Heart left ventricle (tissue), 16 donors: Measurements from ENCODE around the gene ZNF507. TPM values are rescaled to one million over a fixed set of nuclear protein-coding genes. Genes with fewer than 3 reads are reported as not detected.

Source experiments
- ATAC-seq, 4 donors: fragments of 200-7000 bp; cut with Tn5 transposase; one replicate each; pipeline ENCODE4 v1.9.1; 2020 to 2022; ENCODE audit warnings: moderate library complexity in 4 of 4, mild to moderate bottlenecking in 3 of 4, moderate number of reproducible peaks in 1 of 4
- DNase-seq, 5 donors: peaks; one replicate each; pipeline ENCODE4 v3.0.0-alpha.2; 2020
- H3K27ac ChIP-seq, 12 donors: fragments of 200-600 bp; sonication (generic) in 4 of 12; one replicate each; pipeline versions ENCODE4 v1.5.0 to v1.8.0; 2016 to 2022; ENCODE audit warnings: mild to moderate bottlenecking in 2 of 12
- H3K27me3 ChIP-seq, 9 donors: fragments of 200-600 bp; sonication (generic) in 2 of 9; one replicate each; pipeline versions ENCODE4 v1.5.1 to v1.8.0; 2016 to 2022; ENCODE audit warnings: mild to moderate bottlenecking in 3 of 9
- H3K36me3 ChIP-seq, 9 donors: fragments of 200-600 bp; sonication (generic) in 2 of 9; one replicate each; pipeline versions ENCODE4 v1.5.0 to v1.8.0; 2018 to 2022; ENCODE audit warnings: mild to moderate bottlenecking in 2 of 9
- H3K4me1 ChIP-seq, 12 donors: fragments of 200-600 bp; sonication (generic) in 4 of 12; one replicate each; pipeline versions ENCODE4 v1.5.0 to v1.8.0; 2016 to 2022; ENCODE audit warnings: mild to moderate bottlenecking in 3 of 12
- H3K4me3 ChIP-seq, 12 donors: fragments of 200-600 bp; sonication (generic) in 4 of 12; one replicate each; pipeline versions ENCODE4 v1.5.0 to v1.8.0; 2017 to 2022; ENCODE audit warnings: mild to moderate bottlenecking in 9 of 12, moderate library complexity in 4 of 12
- H3K9me3 ChIP-seq, 12 donors: fragments of 200-600 bp; sonication (generic) in 4 of 12; one replicate each; pipeline versions ENCODE4 v1.5.0 to v1.8.0; 2016 to 2022; ENCODE audit warnings: mild to moderate bottlenecking in 1 of 12
- POLR2A ChIP-seq, 2 donors: fragments of 450-650 bp; IDR thresholded peaks; one replicate each; pipeline ENCODE4 v1.6.1; 2017; ENCODE audit warnings: antibody characterized with exemption in 2 of 2, mild to moderate bottlenecking in 2 of 2, moderate library complexity in 2 of 2
- WGBS, 4 donors: extraction: QIAGEN DNeasy Blood & Tissue Kit in 2 of 4; methylation state at CpG; one replicate each; pipeline versions ENCODE4 v1.1.5 to v1.1.7; 2013 to 2018; 5-methylcytosine and 5-hydroxymethylcytosine counted together
- intact Hi-C, 10 donors: fragments of 100-400 bp; cut with DNase I; formaldehyde crosslinking; loops; one replicate each; pipeline versions ENCODE4 v1.11.1 to v1.14.2; 2022
- polyA plus RNA-seq, 2 donors: library from polyadenylated mRNA; stranded (reverse); fragments of 200-250 nt; gene quantifications; one replicate each; pipeline ENCODE4 v1.2.3, GENCODE V29; 2013
- total RNA-seq, 9 donors: library from RNA; depleted of rRNA in 2 of 9; stranded (reverse); fragments of >200 nt in 2 of 9; fragmentation: NEBNext Ultra II Directional in 3 of 9; extraction: Animal tissue kit (Norgen Biotek cat#: 25700) in 3 of 9; gene quantifications; one replicate each; pipeline versions ENCODE4 v1.1.0 to v1.2.4, GENCODE V29; 2016 to 2023
- TF ChIP-seq, protein P1 (sequence below), 12 donors: fragments of 200-600 bp; sonication (generic) in 4 of 12; IDR thresholded peaks; one replicate each; pipeline versions ENCODE4 v1.5.0 to v1.8.0; 2018 to 2022; ENCODE audit warnings: antibody characterized with exemption in 12 of 12, mild to moderate bottlenecking in 5 of 12
- donor health status: ischemic (EF 13 %, LVEDD 7.1; RV severe dilation, severe dysfunction).
- donor health status: healthy with polysubstance abuse.
- donor health status: DM: no; HTN: yes; CAD: no.
- donor health status: DM: no; HTN: no; CAD: no.
- donor health status: ischemic (EF 25% LVEDD 6.9; RV normal size, moderate dysfunction).
- donor health status: ischemic (EF 25% LVEDD 5.7; RV mildly dilated, moderate dysfunction).
- donor health status: healthy.
- donor health status: DM: yes; HTN: yes; CAD: no.
- donor health status: ischemic (EF 35%, LVEDD 5.7; RV mildly dilated, moderate dysfunction).
- donor health status: nonischemic (EF 11% LVEDD 7.7; RV severe dilation, severe dysfunction).
- donor health status: DM: yes; HTN: yes; CAD: no.
- donor health status: PGD.
- donor health status: ischemic (EF 29% LVEDD 5.4; RV normal size, mild dysfunction).
- donor health status: nonischemic (EF 23%, LVEDD 6.1; RV moderate dilation, normal function).

Gene ZNF507
- total and polyA plus RNA-seq, 11 donors = 4.2 to 27.3 (median 16.9) TPM

DNA sequence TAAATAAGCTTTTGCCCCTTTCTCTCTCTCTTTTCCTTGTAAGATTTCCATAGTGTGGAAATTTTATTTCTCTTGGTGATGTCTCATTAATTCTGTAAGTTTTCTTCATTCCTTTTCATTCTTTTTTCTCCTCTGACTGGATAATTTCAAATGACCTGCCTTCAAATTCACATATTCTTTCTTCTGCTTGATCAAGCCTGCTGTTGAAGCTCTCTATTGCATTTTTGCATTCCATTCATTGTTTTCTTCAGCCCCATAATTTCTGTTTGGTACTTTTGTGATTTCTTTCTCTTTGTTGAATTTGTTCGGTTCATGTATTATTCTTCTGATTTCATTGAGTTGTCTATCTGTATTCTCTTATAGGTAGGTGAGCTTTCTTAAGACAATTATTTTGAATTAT, 42.2 kb upstream of the ZNF507 start:
- H3K36me3 ChIP-seq = no peaks in the 10 kb centered on the region
- TF ChIP-seq POLR2A (IDR thresholded peaks at IDR 0.05) = no peak
- TF ChIP-seq, protein P1, sequence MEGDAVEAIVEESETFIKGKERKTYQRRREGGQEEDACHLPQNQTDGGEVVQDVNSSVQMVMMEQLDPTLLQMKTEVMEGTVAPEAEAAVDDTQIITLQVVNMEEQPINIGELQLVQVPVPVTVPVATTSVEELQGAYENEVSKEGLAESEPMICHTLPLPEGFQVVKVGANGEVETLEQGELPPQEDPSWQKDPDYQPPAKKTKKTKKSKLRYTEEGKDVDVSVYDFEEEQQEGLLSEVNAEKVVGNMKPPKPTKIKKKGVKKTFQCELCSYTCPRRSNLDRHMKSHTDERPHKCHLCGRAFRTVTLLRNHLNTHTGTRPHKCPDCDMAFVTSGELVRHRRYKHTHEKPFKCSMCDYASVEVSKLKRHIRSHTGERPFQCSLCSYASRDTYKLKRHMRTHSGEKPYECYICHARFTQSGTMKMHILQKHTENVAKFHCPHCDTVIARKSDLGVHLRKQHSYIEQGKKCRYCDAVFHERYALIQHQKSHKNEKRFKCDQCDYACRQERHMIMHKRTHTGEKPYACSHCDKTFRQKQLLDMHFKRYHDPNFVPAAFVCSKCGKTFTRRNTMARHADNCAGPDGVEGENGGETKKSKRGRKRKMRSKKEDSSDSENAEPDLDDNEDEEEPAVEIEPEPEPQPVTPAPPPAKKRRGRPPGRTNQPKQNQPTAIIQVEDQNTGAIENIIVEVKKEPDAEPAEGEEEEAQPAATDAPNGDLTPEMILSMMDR (IDR thresholded peaks at IDR 0.05) = no peak
- DNase-seq = no peak
- no peaks in the 10 kb centered on the region for H3K4me1 ChIP-seq
- no peak for ATAC-seq
- no peak overlapping the region for H3K4me3 ChIP-seq
- peaks cover 0 to 14% (median 0%) of the 10 kb centered on the region in 9 donors for H3K27me3 ChIP-seq
- intact Hi-C loops = no loop called here
- no peak overlapping the region for H3K27ac ChIP-seq
- H3K9me3 ChIP-seq = peaks cover 0 to 42% (median 8%) of the 10 kb centered on the region in 12 donors
- WGBS, 4 donors = 87 to 91% (median 90%) methylated on average over 1 of the region's 1 CpG

DNA sequence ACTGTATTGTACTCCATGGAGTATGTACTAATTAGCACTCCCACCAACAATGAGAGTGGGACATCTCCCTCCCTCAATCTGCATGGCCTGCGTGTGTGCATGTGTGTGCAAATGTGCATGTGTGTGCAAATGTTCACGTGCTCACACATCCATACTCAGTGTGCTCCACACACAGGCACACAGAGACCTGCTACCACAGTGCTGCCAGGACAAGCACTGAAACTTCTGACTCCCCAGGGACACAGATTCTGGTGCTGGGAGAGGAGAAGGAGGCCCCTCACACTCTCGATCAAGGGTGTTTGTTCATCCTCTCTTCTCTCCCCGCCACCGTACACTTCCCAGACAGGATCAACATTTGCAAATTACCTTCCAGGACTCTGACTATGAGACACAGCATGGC, 37.8 kb upstream of the ZNF507 start:
- ATAC-seq (no peak), DNase-seq (no peak)
- Histone ChIP-seq H3K27ac (no peak overlapping the region), H3K4me1 (no peaks in the 10 kb centered on the region), H3K36me3 (no peaks in the 10 kb centered on the region), H3K4me3 (no peak overlapping the region), H3K9me3 (peaks cover 0 to 17% (median 5%) of the 10 kb centered on the region in 12 donors), H3K27me3 (peaks cover 0 to 43% (median 3%) of the 10 kb centered on the region in 9 donors)
- intact Hi-C loops = no loop called here
- 85 to 90% (median 88%) methylated on average over 5 of the region's 5 CpGs for WGBS, 4 donors
- TF ChIP-seq, protein P1 (IDR thresholded peaks at IDR 0.05) = no peak
- no peak for TF ChIP-seq POLR2A (IDR thresholded peaks at IDR 0.05)

DNA sequence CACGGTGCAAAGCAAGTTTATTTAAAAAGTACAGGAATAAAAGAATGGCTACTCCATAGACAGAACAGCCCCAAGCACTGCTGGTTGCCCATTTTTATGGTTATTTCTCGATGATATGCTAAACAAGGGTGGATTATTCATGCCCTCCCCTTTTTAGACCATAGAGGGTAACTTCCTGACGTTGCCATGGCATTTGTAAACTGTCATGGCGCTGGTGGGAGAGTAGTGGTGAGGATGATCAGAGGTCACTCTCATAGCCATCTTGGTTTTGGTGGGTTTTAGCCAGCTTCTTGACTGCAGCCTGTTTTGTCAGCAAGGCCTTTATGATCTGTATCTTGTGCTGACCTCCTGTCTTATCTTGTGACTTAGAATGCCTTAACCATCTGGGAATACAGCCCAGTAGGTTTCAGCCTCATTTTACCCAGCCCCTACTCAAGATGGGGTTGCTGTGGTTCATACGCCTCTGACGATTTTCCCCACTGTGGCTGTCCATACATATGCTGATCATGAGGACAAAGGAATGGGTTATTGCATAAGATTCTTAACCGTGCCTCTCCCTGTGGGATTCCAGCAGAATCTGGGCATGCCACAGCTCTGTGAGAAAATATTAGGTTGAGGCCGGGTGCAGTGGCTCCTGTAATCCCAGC, 36.9 kb upstream of the ZNF507 start:
- TF ChIP-seq, protein P1 (IDR thresholded peaks at IDR 0.05) = no peak
- TF ChIP-seq POLR2A (IDR thresholded peaks at IDR 0.05) = no peak
- Histone ChIP-seq H3K9me3 (peaks cover 0 to 8% (median 0%) of the 10 kb centered on the region in 12 donors), H3K27me3 (peaks cover 0 to 52% (median 3%) of the 10 kb centered on the region in 9 donors), H3K27ac (no peak overlapping the region), H3K4me1 (no peaks in the 10 kb centered on the region), H3K4me3 (no peak overlapping the region), H3K36me3 (no peaks in the 10 kb centered on the region)
- 60 to 62% (median 61%) methylated on average over 8 of the region's 8 CpGs for WGBS, 4 donors
- intact Hi-C loops = no loop called here
- DNase-seq (no peak), ATAC-seq (no peak)

DNA sequence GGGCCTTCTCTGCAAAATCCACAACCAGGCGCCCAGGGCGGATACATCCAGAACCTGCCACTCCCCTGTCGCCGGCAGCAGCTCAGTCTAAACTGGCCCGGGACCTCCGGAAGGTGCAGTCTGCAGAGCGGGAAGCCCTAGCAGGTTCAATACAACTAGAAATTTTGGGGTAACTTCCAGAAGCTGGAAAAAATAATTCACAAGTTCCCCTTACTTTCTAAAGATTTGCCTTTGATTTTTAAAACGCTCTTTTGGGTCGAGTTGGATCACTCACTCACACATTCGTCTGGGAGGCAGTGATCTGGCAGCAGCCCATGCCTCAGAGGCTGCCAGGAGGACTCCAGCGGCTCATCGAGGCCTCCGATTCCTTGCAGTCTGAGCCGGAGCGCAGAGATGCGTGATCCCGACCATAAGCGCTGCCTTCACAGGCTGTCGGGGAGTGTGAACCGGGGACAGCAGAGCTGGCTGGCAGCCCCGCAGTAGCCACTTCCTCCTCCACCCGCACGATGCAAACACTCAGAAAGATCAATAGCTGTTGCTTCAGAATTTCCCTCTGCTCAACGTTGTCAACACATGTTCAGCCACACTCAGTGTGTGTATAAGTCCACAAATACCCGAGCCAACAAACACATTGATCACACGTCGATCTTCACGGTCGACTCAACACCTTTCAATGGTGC, 35.6 kb upstream of the ZNF507 start:
- no peak overlapping the region for H3K4me3 ChIP-seq
- H3K27me3 ChIP-seq = peaks cover 0 to 55% (median 3%) of the 10 kb centered on the region in 9 donors
- intact Hi-C loops = no loop called here
- DNase-seq (no peak), ATAC-seq (no peak)
- TF ChIP-seq POLR2A (IDR thresholded peaks at IDR 0.05) = no peak
- TF ChIP-seq, protein P1 (IDR thresholded peaks at IDR 0.05) = no peak
- WGBS, 4 donors = 70 to 77% (median 75%) methylated on average over 29 of the region's 29 CpGs
- no peaks in the 10 kb centered on the region for H3K36me3 ChIP-seq
- no peaks in the 10 kb centered on the region for H3K9me3 ChIP-seq
- no peak overlapping the region for H3K27ac ChIP-seq
- no peaks in the 10 kb centered on the region for H3K4me1 ChIP-seq
